Keratinocyte (primary cell): Measurements from ENCODE around the gene ZC3H14. TPM values are rescaled to one million over a fixed set of nuclear protein-coding genes. Genes with fewer than 3 reads are reported as not detected.

Experiments used
- DNase-seq: peaks from one replicate; pipeline ENCODE4 v3.0.0-alpha.2; 2011; ENCODE audit warnings: low read depth, missing footprints, low spot score
- FAIRE-seq: peaks from 2 replicates; lab custom pipeline; 2011; peaks lifted over from hg19 to GRCh38; lab: Jason Lieb, UNC
- H2AFZ ChIP-seq: 2 replicates; pipeline ENCODE4 v1.6.0; 2012; ENCODE audit warnings: low read length, control low read depth, inconsistent platforms; ENCODE audit not compliant: control insufficient read depth
- H3K27ac ChIP-seq: 2 replicates; pipeline ENCODE4 v1.5.1; 2011; ENCODE audit warnings: low read length; ENCODE audit not compliant: control insufficient read depth, insufficient read depth
- H3K27me3 ChIP-seq: 3 replicates; pipeline ENCODE4 v1.6.0; 2011; ENCODE audit warnings: low read length; ENCODE audit not compliant: control insufficient read depth, insufficient read depth; ENCODE audit errors: extremely low read depth
- H3K36me3 ChIP-seq, 2 experiments: 2 replicates in 1 of 2; 3 replicates in 1 of 2; pipeline ENCODE4 v1.5.1; 2011; ENCODE audit warnings: low read length in 2 of 2, mild to moderate bottlenecking in 1 of 2; ENCODE audit not compliant: control insufficient read depth in 2 of 2, insufficient read depth in 2 of 2; ENCODE audit errors: extremely low read depth in 1 of 2
- H3K4me1 ChIP-seq: 3 replicates; pipeline ENCODE4 v1.5.1; 2011; ENCODE audit warnings: low read length; ENCODE audit not compliant: control insufficient read depth, insufficient read depth; ENCODE audit errors: extremely low read depth
- H3K4me2 ChIP-seq: 3 replicates; pipeline ENCODE4 v1.6.0; 2011; ENCODE audit warnings: low read depth, low read length; ENCODE audit not compliant: control insufficient read depth, insufficient read depth; ENCODE audit errors: extremely low read depth
- H3K4me3 ChIP-seq, 3 experiments: fragments of 200-600 bp in 1 of 3; sonication (generic) in 1 of 3; 2 replicates in 2 of 3; 3 replicates in 1 of 3; pipeline ENCODE4 v1.5.1; 2011 to 2016; ENCODE audit warnings: low read length in 3 of 3, mild to moderate bottlenecking in 3 of 3, control low read depth in 2 of 3, inconsistent platforms in 1 of 3, low read depth in 1 of 3, mixed read lengths in 1 of 3, mixed run types in 1 of 3, moderate library complexity in 1 of 3; ENCODE audit not compliant: control insufficient read depth in 2 of 3, insufficient read depth in 2 of 3; ENCODE audit errors: extremely low read depth in 1 of 3
- H3K79me2 ChIP-seq: 2 replicates; pipeline ENCODE4 v1.6.0; 2012; ENCODE audit warnings: low read length; ENCODE audit not compliant: control insufficient read depth, insufficient read depth
- H3K9ac ChIP-seq: 3 replicates; pipeline ENCODE4 v1.6.0; 2011; ENCODE audit warnings: low read length; ENCODE audit not compliant: control insufficient read depth, insufficient read depth; ENCODE audit errors: extremely low read depth
- H3K9me1 ChIP-seq: 3 replicates; pipeline ENCODE4 v1.6.0; 2011; ENCODE audit warnings: low read length; ENCODE audit not compliant: control insufficient read depth, insufficient read depth; ENCODE audit errors: extremely low read depth
- H3K9me3 ChIP-seq: 2 replicates; pipeline ENCODE4 v1.5.1; 2012; ENCODE audit warnings: low read depth, low read length; ENCODE audit not compliant: control insufficient read depth
- H4K20me1 ChIP-seq: 3 replicates; pipeline ENCODE4 v1.6.0; 2011; ENCODE audit warnings: low read length; ENCODE audit not compliant: control insufficient read depth, insufficient read depth; ENCODE audit errors: extremely low read depth
- CTCF ChIP-seq, 3 experiments: IDR thresholded peaks in 1 of 3; conservative IDR thresholded peaks in 1 of 3; optimal IDR thresholded peaks in 1 of 3; 2 replicates in 2 of 3; 3 replicates in 1 of 3; pipeline versions ENCODE3 to v1.5.1; 2011; ENCODE audit warnings: low read length in 3 of 3, mild to moderate bottlenecking in 3 of 3, moderate library complexity in 2 of 3, control low read depth in 1 of 3, inconsistent platforms in 1 of 3; ENCODE audit not compliant: insufficient read depth in 2 of 3; ENCODE audit errors: extremely low read depth in 1 of 3
- EZH2 ChIP-seq: IDR thresholded peaks from one replicate; pipeline ENCODE4 v1.6.1; 2012; ENCODE audit warnings: inconsistent platforms, mild to moderate bottlenecking, low read length, moderate library complexity
- dilution Hi-C: fragments of 300-500 bp; cut with MboI; formaldehyde crosslinking; loops from one replicate; pipeline ENCODE4 v1.7.0; 2020; ENCODE audit warnings: low sequenced_read_pairs; ENCODE audit not compliant: extremely low pct_ligation_motif_present
- polyA plus RNA-seq, 5 experiments: library from polyadenylated mRNA; depleted of rRNA in 3 of 5; stranded (reverse) in 3 of 5; stranded (forward) in 1 of 5; unstranded in 1 of 5; fragments of >200 nt; gene quantifications; 1 replicate in 1 of 5; 2 replicates in 3 of 5; 3 replicates in 1 of 5; pipeline versions ENCODE4 v1.2.1 to v1.2.3, GENCODE V29; 2011 to 2012; ENCODE audit warnings: missing spikeins in 2 of 5, low read depth in 1 of 5, low replicate concordance in 1 of 5

The ZC3H14 gene
- polyA plus RNA-seq, 1 donor (not counting 4 experiments of a cell fraction or from before 2014, with no cell fraction given), result 129 TPM

- Histone ChIP-seq H3K27ac (no peak overlapping the region), H3K4me1 (peaks cover 30% of the 10 kb centered on the region), H2AFZ (no peak overlapping the region), H3K9me3 (no peaks in the 10 kb centered on the region), H3K9me1 (no peaks in the 10 kb centered on the region), H3K79me2 (no peaks in the 10 kb centered on the region), H3K4me2 (no peak overlapping the region), H3K36me3 (peaks cover 0 to 4% of the 10 kb centered on the region in 2 experiments), H3K27me3 (no peaks in the 10 kb centered on the region), H3K9ac (no peak overlapping the region), H3K4me3 (no peak overlapping the region), H4K20me1 (no peaks in the 10 kb centered on the region)
- no peak for DNase-seq
- no peak for TF ChIP-seq CTCF (optimal IDR thresholded peaks at IDR 0.05 in 1 of 3, IDR thresholded peaks at IDR 0.05 in 1 of 3, conservative IDR thresholded peaks at IDR 0.05 in 1 of 3; ENCODE audit: extremely low read depth in 1 of 3, insufficient read depth in 2 of 3, low read length in 3 of 3)
- TF ChIP-seq EZH2, result no peak
- FAIRE-seq, result no peak
- dilution Hi-C loops, result no loop called here
Observed at GRCh38 chr14:88618476-88618875, 55.6 kb downstream of the ZC3H14 start.

- Histone ChIP-seq H3K27ac (no peak overlapping the region), H2AFZ (no peak overlapping the region), H3K9ac (no peak overlapping the region), H3K9me3 (no peaks in the 10 kb centered on the region), H3K4me3 (no peak overlapping the region), H3K4me2 (no peak overlapping the region), H3K36me3 (peaks cover 0 to 4% of the 10 kb centered on the region in 2 experiments), H3K9me1 (no peaks in the 10 kb centered on the region), H3K4me1 (peaks cover 5% of the 10 kb centered on the region), H4K20me1 (no peaks in the 10 kb centered on the region), H3K27me3 (no peaks in the 10 kb centered on the region), H3K79me2 (no peaks in the 10 kb centered on the region)
- DNase-seq (no peak), FAIRE-seq (no peak)
- dilution Hi-C loops, result no loop called here
- TF ChIP-seq CTCF (optimal IDR thresholded peaks at IDR 0.05 in 1 of 3, IDR thresholded peaks at IDR 0.05 in 1 of 3, conservative IDR thresholded peaks at IDR 0.05 in 1 of 3; ENCODE audit: extremely low read depth in 1 of 3, insufficient read depth in 2 of 3, low read length in 3 of 3) (no peak), EZH2 (no peak)
Observed at GRCh38 chr14:88621100-88621499, 58.3 kb downstream of the ZC3H14 start.
